Measurements from ENCODE around the gene THRA.

The THRA gene

GRCh38 chr17:40060887-40061608 lies 1.7 kb upstream of the THRA start:
- H3K4me3 ChIP-seq (ENCODE audit: control insufficient read depth in 1 of 7, extremely low read depth in 1 of 7, insufficient read depth in 4 of 7, low read depth in 2 of 7, low read length in 6 of 7): no peak overlapping the region
- H3K27ac ChIP-seq (ENCODE audit: insufficient read depth in 1 of 2, low read depth in 1 of 2, low read length in 2 of 2, poor library complexity in 1 of 2, severe bottlenecking in 2 of 2): no peak overlapping the region
- 98% methylated on average over 9 of the region's 11 CpGs for WGBS (ENCODE audit: insufficient coverage)
- H3K4me1 ChIP-seq (ENCODE audit: control extremely low read depth in 1 of 4, control insufficient read depth in 4 of 4, insufficient read depth in 4 of 4, low read length in 3 of 4): peaks cover 8 to 37% (median 34%) of the 10 kb centered on the region in 4 experiments
- no peaks in the 10 kb centered on the region for H3K9me3 ChIP-seq (ENCODE audit: control extremely low read depth in 1 of 5, control insufficient read depth in 4 of 5, insufficient read depth in 2 of 5, low read depth in 1 of 5, low read length in 4 of 5)
- ChIA-PET CTCF (interaction anchor here (1.0 to 7.4 kb wide), 6 partner anchors 9 to 52 kb away, joined by 3 to 50 read pairs (median 17); no protein-coding TSS in a partner anchor), POLR2A (no interaction called here)
- no peak for DNase-seq
- peaks cover 0 to 5% (median 0%) of the 10 kb centered on the region in 5 experiments for H3K27me3 ChIP-seq (replicated peaks in 2 of 5; ENCODE audit: control insufficient read depth in 4 of 5, insufficient read depth in 5 of 5, low read length in 4 of 5)
- H3K36me3 ChIP-seq (ENCODE audit: control insufficient read depth in 4 of 4, insufficient read depth in 4 of 4, low read length in 3 of 4): no peaks in the 10 kb centered on the region

GRCh38 chr17:40061609-40062038 lies 1.1 kb upstream of the THRA start:
- ChIA-PET POLR2A (no interaction called here), CTCF (interaction anchor here (0.7 to 7.4 kb wide), 8 partner anchors 10 to 106 kb away, joined by 3 to 50 read pairs (median 8); no protein-coding TSS in a partner anchor)
- DNase-seq: no peak
- Histone ChIP-seq H3K9me3 (ENCODE audit: control extremely low read depth in 1 of 5, control insufficient read depth in 4 of 5, insufficient read depth in 2 of 5, low read depth in 1 of 5, low read length in 4 of 5) (no peaks in the 10 kb centered on the region), H3K27me3 (replicated peaks in 2 of 5; ENCODE audit: control insufficient read depth in 4 of 5, insufficient read depth in 5 of 5, low read length in 4 of 5) (peaks cover 0 to 5% (median 0%) of the 10 kb centered on the region in 5 experiments), H3K36me3 (ENCODE audit: control insufficient read depth in 4 of 4, insufficient read depth in 4 of 4, low read length in 3 of 4) (no peaks in the 10 kb centered on the region), H3K4me3 (ENCODE audit: control insufficient read depth in 1 of 7, extremely low read depth in 1 of 7, insufficient read depth in 4 of 7, low read depth in 2 of 7, low read length in 6 of 7) (peak overlapping the region in 1 of 7 experiments; percentile 78), H3K4me1 (ENCODE audit: control extremely low read depth in 1 of 4, control insufficient read depth in 4 of 4, insufficient read depth in 4 of 4, low read length in 3 of 4) (peaks cover 8 to 40% (median 35%) of the 10 kb centered on the region in 4 experiments), H3K27ac (ENCODE audit: insufficient read depth in 1 of 2, low read depth in 1 of 2, low read length in 2 of 2, poor library complexity in 1 of 2, severe bottlenecking in 2 of 2) (no peak overlapping the region)
- WGBS (ENCODE audit: insufficient coverage): 83% methylated on average over 5 of the region's 10 CpGs

GRCh38 chr17:40063187-40063771 lies 514 bp downstream of the THRA start:
- WGBS (ENCODE audit: insufficient coverage): 0% methylated on average over 28 of the region's 42 CpGs
- Histone ChIP-seq H3K27me3 (replicated peaks in 2 of 5; ENCODE audit: control insufficient read depth in 4 of 5, insufficient read depth in 5 of 5, low read length in 4 of 5) (peaks cover 0 to 3% (median 0%) of the 10 kb centered on the region in 5 experiments), H3K9me3 (ENCODE audit: control extremely low read depth in 1 of 5, control insufficient read depth in 4 of 5, insufficient read depth in 2 of 5, low read depth in 1 of 5, low read length in 4 of 5) (no peaks in the 10 kb centered on the region), H3K4me3 (ENCODE audit: control insufficient read depth in 1 of 7, extremely low read depth in 1 of 7, insufficient read depth in 4 of 7, low read depth in 2 of 7, low read length in 6 of 7) (peak overlapping the region; percentile 71 to 96 (median 90)), H3K27ac (ENCODE audit: insufficient read depth in 1 of 2, low read depth in 1 of 2, low read length in 2 of 2, poor library complexity in 1 of 2, severe bottlenecking in 2 of 2) (peak overlapping the region in 1 of 2 experiments; percentile 69), H3K4me1 (ENCODE audit: control extremely low read depth in 1 of 4, control insufficient read depth in 4 of 4, insufficient read depth in 4 of 4, low read length in 3 of 4) (peaks cover 8 to 46% (median 44%) of the 10 kb centered on the region in 4 experiments), H3K36me3 (ENCODE audit: control insufficient read depth in 4 of 4, insufficient read depth in 4 of 4, low read length in 3 of 4) (no peaks in the 10 kb centered on the region)
- ChIA-PET CTCF (interaction anchor here (0.7 to 7.7 kb wide), 7 partner anchors 9 to 104 kb away, joined by 3 to 112 read pairs (median 5); partner anchors contain the start of gene MED24), POLR2A (interaction anchor here (1.0 to 1.3 kb wide), 2 partner anchors 8 to 12 kb away, joined by 3 read pairs; no protein-coding TSS in a partner anchor)
- peak in 2 of 3 donors; percentile 79 to 80 for DNase-seq

- Histone ChIP-seq H3K27me3 (replicated peaks in 2 of 5; ENCODE audit: control insufficient read depth in 4 of 5, insufficient read depth in 5 of 5, low read length in 4 of 5) (peaks cover 0 to 3% (median 0%) of the 10 kb centered on the region in 5 experiments), H3K27ac (ENCODE audit: insufficient read depth in 1 of 2, low read depth in 1 of 2, low read length in 2 of 2, poor library complexity in 1 of 2, severe bottlenecking in 2 of 2) (peak overlapping the region in 1 of 2 experiments; percentile 69), H3K9me3 (ENCODE audit: control extremely low read depth in 1 of 5, control insufficient read depth in 4 of 5, insufficient read depth in 2 of 5, low read depth in 1 of 5, low read length in 4 of 5) (no peaks in the 10 kb centered on the region), H3K36me3 (ENCODE audit: control insufficient read depth in 4 of 4, insufficient read depth in 4 of 4, low read length in 3 of 4) (no peaks in the 10 kb centered on the region), H3K4me1 (ENCODE audit: control extremely low read depth in 1 of 4, control insufficient read depth in 4 of 4, insufficient read depth in 4 of 4, low read length in 3 of 4) (peaks cover 8 to 54% (median 51%) of the 10 kb centered on the region in 4 experiments), H3K4me3 (ENCODE audit: control insufficient read depth in 1 of 7, extremely low read depth in 1 of 7, insufficient read depth in 4 of 7, low read depth in 2 of 7, low read length in 6 of 7) (peak overlapping the region in 6 of 7 experiments; percentile 71 to 96 (median 90))
- DNase-seq: no peak
- 47% methylated on average over 9 of the region's 10 CpGs for WGBS (ENCODE audit: insufficient coverage)
- ChIA-PET CTCF (interaction anchor here (0.6 to 7.7 kb wide), 9 partner anchors 10 to 49 kb away, joined by 3 to 112 read pairs (median 10); partner anchors contain the start of gene MED24), POLR2A (interaction anchor here (0.6 to 1.0 kb wide), 2 partner anchors 11 to 16 kb away, joined by 3 to 4 read pairs; no protein-coding TSS in a partner anchor)
Observed at GRCh38 chr17:40063901-40064531, 1.3 kb downstream of the THRA start.

- CTCF ChIA-PET: interaction anchor here (1.2 to 7.7 kb wide), 8 partner anchors 8 to 47 kb away, joined by 3 to 112 read pairs (median 10); partner anchors contain the start of genes MED24 and NR1D1
- Histone ChIP-seq H3K36me3 (ENCODE audit: control insufficient read depth in 4 of 4, insufficient read depth in 4 of 4, low read length in 3 of 4) (no peaks in the 10 kb centered on the region), H3K4me3 (ENCODE audit: control insufficient read depth in 1 of 7, extremely low read depth in 1 of 7, insufficient read depth in 4 of 7, low read depth in 2 of 7, low read length in 6 of 7) (peak overlapping the region in 4 of 7 experiments; percentile 20 to 94 (median 49)), H3K27ac (ENCODE audit: insufficient read depth in 1 of 2, low read depth in 1 of 2, low read length in 2 of 2, poor library complexity in 1 of 2, severe bottlenecking in 2 of 2) (peak overlapping the region in 1 of 2 experiments; percentile 5), H3K9me3 (ENCODE audit: control extremely low read depth in 1 of 5, control insufficient read depth in 4 of 5, insufficient read depth in 2 of 5, low read depth in 1 of 5, low read length in 4 of 5) (no peaks in the 10 kb centered on the region), H3K4me1 (ENCODE audit: control extremely low read depth in 1 of 4, control insufficient read depth in 4 of 4, insufficient read depth in 4 of 4, low read length in 3 of 4) (peaks cover 8 to 65% (median 63%) of the 10 kb centered on the region in 4 experiments), H3K27me3 (replicated peaks in 2 of 5; ENCODE audit: control insufficient read depth in 4 of 5, insufficient read depth in 5 of 5, low read length in 4 of 5) (peaks cover 0 to 3% (median 0%) of the 10 kb centered on the region in 5 experiments)
- no CpG with 5 or more reads among the region's 10 CpGs for WGBS (ENCODE audit: insufficient coverage)
- no peak for DNase-seq
- POLR2A ChIA-PET: interaction anchor here (0.6 to 1.2 kb wide), 2 partner anchors 9 to 11 kb away, joined by 3 read pairs; partner anchors contain the start of gene MED24
Observed at GRCh38 chr17:40064971-40065768, 2.4 kb downstream of the THRA start.

All from common myeloid progenitor, CD34-positive (primary cell).